ENCODE data around the gene GGACT. TPM values are rescaled to one million over a fixed set of nuclear protein-coding genes. Genes with fewer than 3 reads are reported as not detected.

Gene GGACT
- total RNA-seq, 1 donor from 2014 or later: 3.7 TPM

GRCh38 chr13:100561158-100561499, 27.5 kb downstream of the GGACT start:
- no peak overlapping the region for H3K4me3 ChIP-seq (ENCODE audit: low read length in 3 of 3)
- no peaks in the 10 kb centered on the region for H3K36me3 ChIP-seq (ENCODE audit: control insufficient read depth in 3 of 3, insufficient read depth in 3 of 3, low read length in 3 of 3)
- peaks cover 0 to 8% (median 2%) of the 10 kb centered on the region in 3 donors for H3K4me1 ChIP-seq (ENCODE audit: control insufficient read depth in 3 of 3, insufficient read depth in 3 of 3, low read length in 3 of 3)
- peaks cover 0 to 2% (median 0%) of the 10 kb centered on the region in 3 donors for H3K9me3 ChIP-seq (ENCODE audit: control insufficient read depth in 3 of 3, low read length in 3 of 3)
- H3K9ac ChIP-seq (ENCODE audit: low read depth in 1 of 3, low read length in 3 of 3): no peak overlapping the region
- H3K27ac ChIP-seq (ENCODE audit: low read depth, low read length): no peak overlapping the region
- no peaks in the 10 kb centered on the region for H3K27me3 ChIP-seq (ENCODE audit: control insufficient read depth in 3 of 3, insufficient read depth in 3 of 3, low read length in 3 of 3)

- H3K9ac ChIP-seq (ENCODE audit: low read depth in 1 of 3, low read length in 3 of 3): no peak overlapping the region
- no peaks in the 10 kb centered on the region for H3K27me3 ChIP-seq (ENCODE audit: control insufficient read depth in 3 of 3, insufficient read depth in 3 of 3, low read length in 3 of 3)
- H3K4me3 ChIP-seq (ENCODE audit: low read length in 3 of 3): no peak overlapping the region
- no peak overlapping the region for H3K27ac ChIP-seq (ENCODE audit: low read depth, low read length)
- H3K36me3 ChIP-seq (ENCODE audit: control insufficient read depth in 3 of 3, insufficient read depth in 3 of 3, low read length in 3 of 3): no peaks in the 10 kb centered on the region
- peaks cover 0 to 8% (median 2%) of the 10 kb centered on the region in 3 donors for H3K4me1 ChIP-seq (ENCODE audit: control insufficient read depth in 3 of 3, insufficient read depth in 3 of 3, low read length in 3 of 3)
- H3K9me3 ChIP-seq (ENCODE audit: control insufficient read depth in 3 of 3, low read length in 3 of 3): no peaks in the 10 kb centered on the region
Measured at GRCh38 chr13:100560498-100561157, 28.0 kb downstream of the GGACT start.

GRCh38 chr13:100559886-100560285, 28.7 kb downstream of the GGACT start:
- Histone ChIP-seq H3K4me1 (ENCODE audit: control insufficient read depth in 3 of 3, insufficient read depth in 3 of 3, low read length in 3 of 3) (peaks cover 0 to 8% (median 2%) of the 10 kb centered on the region in 3 donors), H3K27ac (ENCODE audit: low read depth, low read length) (no peak overlapping the region), H3K36me3 (ENCODE audit: control insufficient read depth in 3 of 3, insufficient read depth in 3 of 3, low read length in 3 of 3) (no peaks in the 10 kb centered on the region), H3K4me3 (ENCODE audit: low read length in 3 of 3) (no peak overlapping the region), H3K27me3 (ENCODE audit: control insufficient read depth in 3 of 3, insufficient read depth in 3 of 3, low read length in 3 of 3) (no peaks in the 10 kb centered on the region), H3K9ac (ENCODE audit: low read depth in 1 of 3, low read length in 3 of 3) (no peak overlapping the region), H3K9me3 (ENCODE audit: control insufficient read depth in 3 of 3, low read length in 3 of 3) (no peaks in the 10 kb centered on the region)

- Histone ChIP-seq H3K4me1 (ENCODE audit: control insufficient read depth in 3 of 3, insufficient read depth in 3 of 3, low read length in 3 of 3) (peaks cover under 1 to 5% (median 3%) of the 10 kb centered on the region in 3 donors), H3K27ac (ENCODE audit: low read depth, low read length) (no peak overlapping the region), H3K4me3 (ENCODE audit: low read length in 3 of 3) (no peak overlapping the region), H3K27me3 (ENCODE audit: control insufficient read depth in 3 of 3, insufficient read depth in 3 of 3, low read length in 3 of 3) (no peaks in the 10 kb centered on the region), H3K9ac (ENCODE audit: low read depth in 1 of 3, low read length in 3 of 3) (no peak overlapping the region), H3K36me3 (ENCODE audit: control insufficient read depth in 3 of 3, insufficient read depth in 3 of 3, low read length in 3 of 3) (no peaks in the 10 kb centered on the region), H3K9me3 (ENCODE audit: control insufficient read depth in 3 of 3, low read length in 3 of 3) (no peaks in the 10 kb centered on the region)
Measured at GRCh38 chr13:100552755-100553154, 35.8 kb downstream of the GGACT start.

- Histone ChIP-seq H3K27me3 (ENCODE audit: control insufficient read depth in 3 of 3, insufficient read depth in 3 of 3, low read length in 3 of 3) (no peaks in the 10 kb centered on the region), H3K4me3 (ENCODE audit: low read length in 3 of 3) (no peak overlapping the region), H3K4me1 (ENCODE audit: control insufficient read depth in 3 of 3, insufficient read depth in 3 of 3, low read length in 3 of 3) (peaks cover 11 to 12% (median 11%) of the 10 kb centered on the region in 3 donors), H3K9me3 (ENCODE audit: control insufficient read depth in 3 of 3, low read length in 3 of 3) (no peaks in the 10 kb centered on the region), H3K36me3 (ENCODE audit: control insufficient read depth in 3 of 3, insufficient read depth in 3 of 3, low read length in 3 of 3) (no peaks in the 10 kb centered on the region), H3K9ac (ENCODE audit: low read depth in 1 of 3, low read length in 3 of 3) (no peak overlapping the region), H3K27ac (ENCODE audit: low read depth, low read length) (no peak overlapping the region)
Measured at GRCh38 chr13:100549316-100549715, 39.3 kb downstream of the GGACT start.

GRCh38 chr13:100547791-100548201, 40.8 kb downstream of the GGACT start:
- Histone ChIP-seq H3K36me3 (ENCODE audit: control insufficient read depth in 3 of 3, insufficient read depth in 3 of 3, low read length in 3 of 3) (no peaks in the 10 kb centered on the region), H3K9me3 (ENCODE audit: control insufficient read depth in 3 of 3, low read length in 3 of 3) (no peaks in the 10 kb centered on the region), H3K4me3 (ENCODE audit: low read length in 3 of 3) (no peak overlapping the region), H3K27ac (ENCODE audit: low read depth, low read length) (no peak overlapping the region), H3K27me3 (ENCODE audit: control insufficient read depth in 3 of 3, insufficient read depth in 3 of 3, low read length in 3 of 3) (no peaks in the 10 kb centered on the region), H3K9ac (ENCODE audit: low read depth in 1 of 3, low read length in 3 of 3) (no peak overlapping the region), H3K4me1 (ENCODE audit: control insufficient read depth in 3 of 3, insufficient read depth in 3 of 3, low read length in 3 of 3) (peaks cover 11 to 16% (median 14%) of the 10 kb centered on the region in 3 donors)

GRCh38 chr13:100546713-100547405, 41.7 kb downstream of the GGACT start:
- Histone ChIP-seq H3K9ac (ENCODE audit: low read depth in 1 of 3, low read length in 3 of 3) (no peak overlapping the region), H3K9me3 (ENCODE audit: control insufficient read depth in 3 of 3, low read length in 3 of 3) (no peaks in the 10 kb centered on the region), H3K36me3 (ENCODE audit: control insufficient read depth in 3 of 3, insufficient read depth in 3 of 3, low read length in 3 of 3) (no peaks in the 10 kb centered on the region), H3K27me3 (ENCODE audit: control insufficient read depth in 3 of 3, insufficient read depth in 3 of 3, low read length in 3 of 3) (no peaks in the 10 kb centered on the region), H3K4me1 (ENCODE audit: control insufficient read depth in 3 of 3, insufficient read depth in 3 of 3, low read length in 3 of 3) (peaks cover 11 to 16% (median 14%) of the 10 kb centered on the region in 3 donors), H3K27ac (ENCODE audit: low read depth, low read length) (no peak overlapping the region), H3K4me3 (ENCODE audit: low read length in 3 of 3) (no peak overlapping the region)

GRCh38 chr13:100545684-100546061, 42.9 kb downstream of the GGACT start:
- Histone ChIP-seq H3K9ac (ENCODE audit: low read depth in 1 of 3, low read length in 3 of 3) (no peak overlapping the region), H3K36me3 (ENCODE audit: control insufficient read depth in 3 of 3, insufficient read depth in 3 of 3, low read length in 3 of 3) (peaks cover 0 to 2% (median 0%) of the 10 kb centered on the region in 3 donors), H3K9me3 (ENCODE audit: control insufficient read depth in 3 of 3, low read length in 3 of 3) (no peaks in the 10 kb centered on the region), H3K4me3 (ENCODE audit: low read length in 3 of 3) (no peak overlapping the region), H3K27ac (ENCODE audit: low read depth, low read length) (no peak overlapping the region), H3K4me1 (ENCODE audit: control insufficient read depth in 3 of 3, insufficient read depth in 3 of 3, low read length in 3 of 3) (peaks cover 11 to 16% (median 14%) of the 10 kb centered on the region in 3 donors), H3K27me3 (ENCODE audit: control insufficient read depth in 3 of 3, insufficient read depth in 3 of 3, low read length in 3 of 3) (no peaks in the 10 kb centered on the region)

- no peak overlapping the region for H3K4me3 ChIP-seq (ENCODE audit: low read length in 3 of 3)
- H3K27ac ChIP-seq (ENCODE audit: low read depth, low read length): no peak overlapping the region
- no peaks in the 10 kb centered on the region for H3K27me3 ChIP-seq (ENCODE audit: control insufficient read depth in 3 of 3, insufficient read depth in 3 of 3, low read length in 3 of 3)
Measured at GRCh38 chr13:100544866-100545683, 43.5 kb downstream of the GGACT start.

More at GRCh38 chr13:100544866-100545683, 43.5 kb downstream of the GGACT start:
- Histone ChIP-seq H3K4me1 (ENCODE audit: control insufficient read depth in 3 of 3, insufficient read depth in 3 of 3, low read length in 3 of 3) (peaks cover 11 to 14% (median 14%) of the 10 kb centered on the region in 3 donors), H3K9ac (ENCODE audit: low read depth in 1 of 3, low read length in 3 of 3) (no peak overlapping the region), H3K36me3 (ENCODE audit: control insufficient read depth in 3 of 3, insufficient read depth in 3 of 3, low read length in 3 of 3) (peaks cover 0 to 2% (median 0%) of the 10 kb centered on the region in 3 donors), H3K9me3 (ENCODE audit: control insufficient read depth in 3 of 3, low read length in 3 of 3) (no peaks in the 10 kb centered on the region)
